Omental fat pad (tissue), 4 donors: ENCODE data around the gene RYR2. TPM values are rescaled to one million over a fixed set of nuclear protein-coding genes. Genes with fewer than 3 reads are reported as not detected.

Experiments
- ATAC-seq: fragments of 150-250 bp; one replicate; pipeline ENCODE4 v1.9.1; 2016; ENCODE audit warnings: mild to moderate bottlenecking, moderate library complexity; ENCODE audit not compliant: low FRiP score
- DNase-seq: peaks from one replicate; pipeline ENCODE4 v3.0.0-alpha.2; 2019; ENCODE audit warnings: low spot score
- CTCF ChIP-seq, 3 donors: fragments of 450-650 bp; IDR thresholded peaks; one replicate each; pipeline ENCODE4 v1.5.1; 2016 to 2017; ENCODE audit warnings: antibody characterized with exemption in 3 of 3, mild to moderate bottlenecking in 3 of 3, moderate library complexity in 2 of 3
- total RNA-seq, 4 donors: library from RNA; depleted of rRNA; stranded (reverse); fragments of >200 nt; gene quantifications; one replicate each; pipeline ENCODE4 v1.1.0, GENCODE V29; 2016

The RYR2 gene
- total RNA-seq, 4 donors from 2014 or later: 0.19 to 2.4 (median 1.2) TPM

DNA sequence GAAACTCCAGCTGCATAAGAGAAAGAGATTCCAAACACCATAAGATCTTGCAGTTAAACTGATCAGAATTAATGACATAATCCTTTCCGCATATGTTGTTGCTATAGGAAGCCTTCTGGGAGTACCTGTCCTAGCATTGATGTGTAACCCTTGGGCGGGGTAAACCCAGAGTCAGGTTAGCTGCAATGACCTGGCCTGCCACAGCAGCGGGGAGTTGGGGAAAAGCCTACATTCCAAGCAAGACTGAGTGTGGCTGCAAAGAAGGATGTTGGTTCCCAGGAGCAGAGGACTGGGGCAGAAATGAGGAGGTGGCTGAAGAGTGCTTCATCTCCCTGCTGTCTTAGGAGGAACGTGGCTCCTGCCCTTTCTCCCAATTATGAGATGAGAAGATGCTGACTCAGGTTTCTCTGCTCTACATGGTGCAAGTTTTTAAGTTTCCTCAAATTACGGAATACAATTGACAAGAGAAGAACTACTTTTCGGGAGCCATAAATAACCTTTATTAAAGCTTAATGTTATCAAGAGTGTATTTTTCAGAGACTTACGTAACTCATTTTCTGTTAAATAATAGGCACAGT is 142.1 kb downstream of the RYR2 start:
- ATAC-seq (no peak), DNase-seq (no peak)
- no peak for TF ChIP-seq CTCF (IDR thresholded peaks at IDR 0.05)

DNA sequence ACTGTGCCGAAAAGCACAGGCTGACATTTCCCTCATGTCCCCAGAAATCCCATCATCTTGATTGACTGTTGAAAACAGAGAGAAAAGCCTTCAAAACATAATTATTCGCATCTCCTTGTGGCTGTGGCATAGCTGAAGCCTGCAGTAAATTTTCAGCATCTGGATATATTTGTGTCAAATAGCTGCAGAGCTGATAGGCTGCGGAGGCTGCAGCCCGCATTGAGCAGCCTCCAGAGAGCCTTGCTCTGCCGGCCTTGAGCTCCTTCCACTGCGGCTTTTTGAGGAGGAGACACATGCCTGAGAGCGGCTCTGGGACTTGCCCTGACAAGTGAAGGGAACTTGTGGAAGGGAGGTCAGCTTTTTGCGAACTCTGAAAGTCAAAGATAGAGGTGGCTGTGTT is 144.7 kb downstream of the RYR2 start:
- ATAC-seq (no peak), DNase-seq (no peak)
- TF ChIP-seq CTCF (IDR thresholded peaks at IDR 0.05): no peak

GRCh38 chr1:237187842-237188241 is 145.9 kb downstream of the RYR2 start:
- DNase-seq (no peak), ATAC-seq (no peak)
- no peak for TF ChIP-seq CTCF (IDR thresholded peaks at IDR 0.05)

GRCh38 chr1:237191403-237191802 is 149.4 kb downstream of the RYR2 start:
- DNase-seq (no peak), ATAC-seq (no peak)
- TF ChIP-seq CTCF (IDR thresholded peaks at IDR 0.05): no peak

GRCh38 chr1:237197470-237198425 is 155.8 kb downstream of the RYR2 start:
- no peak for DNase-seq
- TF ChIP-seq CTCF (IDR thresholded peaks at IDR 0.05): no peak
- peak; percentile 71 for ATAC-seq

DNA sequence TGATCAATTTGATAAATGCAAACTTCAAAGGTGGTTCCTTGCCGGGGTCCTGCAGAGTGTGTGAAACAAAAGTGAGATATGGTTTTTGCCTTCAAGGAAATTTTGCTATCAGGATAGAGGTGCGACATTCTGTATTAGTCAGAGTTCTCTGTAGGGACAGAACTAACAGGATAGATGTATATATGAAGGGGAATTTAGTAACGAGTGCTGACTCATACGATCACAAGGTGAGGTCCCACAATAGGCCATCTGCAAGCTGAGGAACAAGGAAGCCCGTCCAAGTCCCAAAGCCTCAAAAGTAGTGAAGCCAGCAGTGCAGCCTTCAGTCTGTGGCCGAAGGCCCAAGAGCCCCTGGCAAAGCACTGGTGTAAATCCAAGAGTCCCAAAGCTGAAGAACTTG is 157.0 kb downstream of the RYR2 start:
- no peak for TF ChIP-seq CTCF (IDR thresholded peaks at IDR 0.05)
- ATAC-seq: no peak
- no peak for DNase-seq
